HG03097 (cell line): ENCODE data around the gene ADAMTSL3.

Experiments used
- ATAC-seq: cut with Tn5 transposase; IDR thresholded peaks from one replicate; pipeline ENCODE4 v1.9.1; 2021; ENCODE audit not compliant: unreplicated experiment, low FRiP score

ADAMTSL3 gene

GRCh38 chr15:83914906-83915305, 261.0 kb downstream of the ADAMTSL3 start:
- no peak for ATAC-seq

- ATAC-seq, result no peak
These were observed 263.5 kb downstream of the ADAMTSL3 start for GRCh38 chr15:83917432-83917831.

GRCh38 chr15:83918011-83918410, 264.1 kb downstream of the ADAMTSL3 start:
- no peak for ATAC-seq

GRCh38 chr15:83919319-83919830, 265.5 kb downstream of the ADAMTSL3 start:
- ATAC-seq, result no peak

- ATAC-seq, result no peak
These were observed 266.1 kb downstream of the ADAMTSL3 start for GRCh38 chr15:83919978-83920510.

- ATAC-seq, result no peak
These were observed 268.8 kb downstream of the ADAMTSL3 start for GRCh38 chr15:83922649-83923294.

- no peak for ATAC-seq
These were observed 272.2 kb downstream of the ADAMTSL3 start for GRCh38 chr15:83926116-83926515.

- ATAC-seq, result no peak
These were observed 273.9 kb downstream of the ADAMTSL3 start for GRCh38 chr15:83927704-83928391.

GRCh38 chr15:83928392-83928734, 274.4 kb downstream of the ADAMTSL3 start:
- no peak for ATAC-seq

- ATAC-seq, result no peak
These were observed 275.0 kb downstream of the ADAMTSL3 start for GRCh38 chr15:83928878-83929418.

GRCh38 chr15:83929619-83930018, 275.7 kb downstream of the ADAMTSL3 start:
- no peak for ATAC-seq

- no peak for ATAC-seq
These were observed 276.7 kb downstream of the ADAMTSL3 start for GRCh38 chr15:83930392-83931212.

GRCh38 chr15:83935774-83936173, 281.9 kb downstream of the ADAMTSL3 start:
- ATAC-seq, result no peak

- no peak for ATAC-seq
These were observed 286.2 kb downstream of the ADAMTSL3 start for GRCh38 chr15:83940136-83940535.

GRCh38 chr15:83943043-83943442, 289.1 kb downstream of the ADAMTSL3 start:
- ATAC-seq, result no peak

GRCh38 chr15:83943849-83944404, 290.0 kb downstream of the ADAMTSL3 start:
- no peak for ATAC-seq

GRCh38 chr15:83947156-83947555, 293.2 kb downstream of the ADAMTSL3 start:
- ATAC-seq, result no peak

- no peak for ATAC-seq
These were observed 300.6 kb downstream of the ADAMTSL3 start for GRCh38 chr15:83954506-83954905.

GRCh38 chr15:83955806-83956265, 301.9 kb downstream of the ADAMTSL3 start:
- peak; percentile 80 for ATAC-seq

GRCh38 chr15:83956887-83957286, 303.0 kb downstream of the ADAMTSL3 start:
- no peak for ATAC-seq
